Tibial artery (tissue), 4 donors: ENCODE data around the gene TRIM10.

ENCODE experiments used
- DNase-seq, 2 donors: peaks; one replicate each; pipeline ENCODE4 v3.0.0-alpha.2; 2019
- H3K27ac ChIP-seq, 2 donors: fragments of 200-600 bp; sonication (generic) in 1 of 2; 1 replicate in 1 of 2; 2 replicates in 1 of 2; pipeline ENCODE4 v1.5.1; 2018 to 2019; ENCODE audit warnings: mild to moderate bottlenecking in 1 of 2
- H3K27me3 ChIP-seq, 2 donors: fragments of 200-600 bp; sonication (generic) in 1 of 2; one replicate each; pipeline versions ENCODE4 v1.5.1 to v1.6.0; 2016 to 2019
- H3K36me3 ChIP-seq, 3 donors: fragments of 200-600 bp; sonication (generic) in 2 of 3; one replicate each; pipeline ENCODE4 v1.5.1; 2016 to 2019; ENCODE audit warnings: mild to moderate bottlenecking in 2 of 3
- H3K4me1 ChIP-seq, 4 donors: fragments of 200-600 bp; sonication (generic) in 2 of 4; 1 replicate in 3 of 4; 2 replicates in 1 of 4; pipeline ENCODE4 v1.5.1; 2016 to 2019
- H3K4me3 ChIP-seq, 2 donors: fragments of 200-600 bp; sonication (generic) in 1 of 2; 1 replicate in 1 of 2; 2 replicates in 1 of 2; pipeline ENCODE4 v1.5.1; 2018 to 2019; ENCODE audit warnings: mild to moderate bottlenecking in 2 of 2
- H3K9me3 ChIP-seq, 3 donors: fragments of 200-600 bp; sonication (generic) in 1 of 3; one replicate each; pipeline ENCODE4 v1.5.1; 2016 to 2019
- intact Hi-C: fragments of 100-400 bp; cut with DNase I; formaldehyde crosslinking; loops from one replicate; pipeline ENCODE4 v1.15.0; 2023; ENCODE audit warnings: low total_unique reads
- TF ChIP-seq, protein P1 (sequence below), 2 experiments: fragments of 200-600 bp in 1 of 2; fragments of 450-650 bp in 1 of 2; IDR thresholded peaks; one replicate each; pipeline ENCODE4 v1.5.1; 2017 to 2019; ENCODE audit warnings: antibody characterized with exemption in 2 of 2, mild to moderate bottlenecking in 1 of 2, moderate library complexity in 1 of 2

Gene TRIM10

DNA sequence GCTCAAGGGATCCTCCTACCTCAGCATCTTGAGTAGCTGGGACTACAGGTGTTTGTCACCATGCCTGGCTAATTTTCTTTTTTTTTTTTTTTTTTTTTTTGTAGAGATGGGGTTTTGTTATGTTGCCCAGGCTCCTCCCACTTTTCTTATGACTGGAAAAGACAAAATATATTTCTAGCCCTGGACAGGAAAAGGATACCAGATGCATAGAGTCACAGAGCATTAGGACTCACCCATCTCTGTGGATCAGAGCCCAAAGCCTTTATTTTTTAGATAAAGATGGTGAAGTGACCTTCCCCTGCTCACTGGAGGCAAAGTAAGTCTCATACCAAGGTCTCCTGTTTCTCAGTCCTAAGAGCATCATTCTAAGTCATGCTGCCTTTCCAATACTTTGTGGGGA, 3.4 kb downstream of the TRIM10 start:
- peaks cover 0 to 29% of the 10 kb centered on the region in 2 donors for H3K27me3 ChIP-seq
- peaks cover 0 to 5% (median 2%) of the 10 kb centered on the region in 4 donors for H3K4me1 ChIP-seq
- intact Hi-C loops: no loop called here
- H3K9me3 ChIP-seq: no peaks in the 10 kb centered on the region
- H3K36me3 ChIP-seq: no peaks in the 10 kb centered on the region
- no peak overlapping the region for H3K27ac ChIP-seq
- H3K4me3 ChIP-seq: no peak overlapping the region
- TF ChIP-seq, protein P1, sequence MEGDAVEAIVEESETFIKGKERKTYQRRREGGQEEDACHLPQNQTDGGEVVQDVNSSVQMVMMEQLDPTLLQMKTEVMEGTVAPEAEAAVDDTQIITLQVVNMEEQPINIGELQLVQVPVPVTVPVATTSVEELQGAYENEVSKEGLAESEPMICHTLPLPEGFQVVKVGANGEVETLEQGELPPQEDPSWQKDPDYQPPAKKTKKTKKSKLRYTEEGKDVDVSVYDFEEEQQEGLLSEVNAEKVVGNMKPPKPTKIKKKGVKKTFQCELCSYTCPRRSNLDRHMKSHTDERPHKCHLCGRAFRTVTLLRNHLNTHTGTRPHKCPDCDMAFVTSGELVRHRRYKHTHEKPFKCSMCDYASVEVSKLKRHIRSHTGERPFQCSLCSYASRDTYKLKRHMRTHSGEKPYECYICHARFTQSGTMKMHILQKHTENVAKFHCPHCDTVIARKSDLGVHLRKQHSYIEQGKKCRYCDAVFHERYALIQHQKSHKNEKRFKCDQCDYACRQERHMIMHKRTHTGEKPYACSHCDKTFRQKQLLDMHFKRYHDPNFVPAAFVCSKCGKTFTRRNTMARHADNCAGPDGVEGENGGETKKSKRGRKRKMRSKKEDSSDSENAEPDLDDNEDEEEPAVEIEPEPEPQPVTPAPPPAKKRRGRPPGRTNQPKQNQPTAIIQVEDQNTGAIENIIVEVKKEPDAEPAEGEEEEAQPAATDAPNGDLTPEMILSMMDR (IDR thresholded peaks at IDR 0.05): no peak
- no peak for DNase-seq

DNA sequence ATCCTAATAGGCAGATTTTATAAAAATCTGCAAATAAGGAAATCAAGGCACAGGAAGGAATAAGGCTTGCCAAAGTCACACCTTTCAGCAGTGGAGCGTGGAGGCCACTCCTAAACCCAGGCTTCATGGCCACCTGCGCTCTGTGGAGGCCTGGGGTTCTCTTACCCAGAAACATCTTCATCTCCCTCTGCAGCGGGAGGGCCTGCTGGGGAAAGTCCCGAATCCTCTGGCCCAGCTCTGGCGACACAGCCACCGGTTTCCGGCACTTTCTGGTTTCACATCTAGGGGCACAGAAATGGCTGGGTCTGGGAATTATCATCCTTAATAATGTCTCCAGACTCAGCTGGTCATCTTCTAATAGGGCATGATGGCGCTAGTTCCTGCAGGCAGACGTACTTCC, 4.2 kb downstream of the TRIM10 start:
- intact Hi-C loops: no loop called here
- DNase-seq: no peak
- H3K4me3 ChIP-seq: no peak overlapping the region
- H3K4me1 ChIP-seq: peaks cover 0 to 5% (median 2%) of the 10 kb centered on the region in 4 donors
- H3K27me3 ChIP-seq: peaks cover 0 to 29% of the 10 kb centered on the region in 2 donors
- no peaks in the 10 kb centered on the region for H3K9me3 ChIP-seq
- TF ChIP-seq, protein P1 (IDR thresholded peaks at IDR 0.05): no peak
- H3K36me3 ChIP-seq: no peaks in the 10 kb centered on the region
- H3K27ac ChIP-seq: no peak overlapping the region

DNA sequence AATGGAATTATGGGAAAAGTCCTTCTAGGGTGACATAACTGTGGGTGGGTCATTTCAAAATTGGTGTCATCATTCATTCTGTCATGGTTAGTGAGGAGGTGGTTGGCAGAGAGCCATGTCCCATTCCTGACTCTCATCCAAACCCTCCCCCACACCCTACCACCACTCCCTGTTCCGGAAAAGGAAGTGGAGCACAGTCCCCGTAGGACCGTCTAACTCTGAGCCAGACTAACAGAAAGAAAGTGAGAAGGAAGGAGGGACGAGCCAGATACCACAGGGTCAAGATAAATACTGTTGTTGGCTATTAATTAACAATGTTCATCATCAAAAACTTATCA, 4.8 kb downstream of the TRIM10 start:
- H3K27ac ChIP-seq: no peak overlapping the region
- no peaks in the 10 kb centered on the region for H3K36me3 ChIP-seq
- H3K4me1 ChIP-seq: peaks cover 0 to 5% (median 2%) of the 10 kb centered on the region in 4 donors
- intact Hi-C loops: no loop called here
- DNase-seq: peak in 1 of 2 donors; percentile 54
- H3K4me3 ChIP-seq: no peak overlapping the region
- TF ChIP-seq, protein P1 (IDR thresholded peaks at IDR 0.05): no peak
- no peaks in the 10 kb centered on the region for H3K9me3 ChIP-seq
- H3K27me3 ChIP-seq: peaks cover 0 to 29% of the 10 kb centered on the region in 2 donors

DNA sequence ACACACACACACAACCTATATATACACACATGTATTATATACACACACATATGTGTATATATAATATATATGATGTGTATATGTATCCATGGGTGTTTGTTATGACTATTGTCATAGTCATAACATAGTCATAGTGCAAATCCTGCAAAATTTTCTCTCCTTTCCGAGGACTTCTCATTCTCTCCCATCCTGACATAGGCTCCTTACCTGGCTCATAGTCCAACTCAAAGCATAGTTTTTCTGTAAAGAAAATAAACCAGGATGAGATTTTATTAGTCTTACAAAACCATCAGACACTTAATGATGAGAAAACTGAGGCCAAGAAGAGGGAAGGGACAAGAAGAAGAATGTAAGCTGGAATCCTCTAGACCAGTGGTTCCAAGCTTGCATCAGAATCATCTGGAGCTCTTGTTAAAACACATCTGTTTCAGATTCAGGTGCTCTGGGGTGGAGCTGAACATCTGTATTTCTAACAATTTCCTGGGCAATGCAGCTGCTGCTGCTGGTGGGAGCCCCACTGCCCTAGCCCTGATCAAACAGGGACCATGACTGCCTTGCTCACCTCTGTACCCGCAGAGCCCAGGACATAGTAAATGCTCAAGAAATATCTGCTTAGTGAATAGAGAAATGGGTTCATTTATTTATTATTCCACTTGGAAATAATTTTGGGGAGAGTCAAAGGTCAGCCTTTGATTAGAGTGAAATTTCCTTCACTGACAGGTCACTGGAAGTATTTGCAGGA, 5.3 kb downstream of the TRIM10 start:
- DNase-seq: no peak
- no peak overlapping the region for H3K4me3 ChIP-seq
- H3K27ac ChIP-seq: no peak overlapping the region
- H3K27me3 ChIP-seq: peaks cover 0 to 26% of the 10 kb centered on the region in 2 donors
- TF ChIP-seq, protein P1 (IDR thresholded peaks at IDR 0.05): no peak
- intact Hi-C loops: no loop called here
- no peaks in the 10 kb centered on the region for H3K36me3 ChIP-seq
- no peaks in the 10 kb centered on the region for H3K9me3 ChIP-seq
- H3K4me1 ChIP-seq: peaks cover 0 to 5% (median 2%) of the 10 kb centered on the region in 4 donors

DNA sequence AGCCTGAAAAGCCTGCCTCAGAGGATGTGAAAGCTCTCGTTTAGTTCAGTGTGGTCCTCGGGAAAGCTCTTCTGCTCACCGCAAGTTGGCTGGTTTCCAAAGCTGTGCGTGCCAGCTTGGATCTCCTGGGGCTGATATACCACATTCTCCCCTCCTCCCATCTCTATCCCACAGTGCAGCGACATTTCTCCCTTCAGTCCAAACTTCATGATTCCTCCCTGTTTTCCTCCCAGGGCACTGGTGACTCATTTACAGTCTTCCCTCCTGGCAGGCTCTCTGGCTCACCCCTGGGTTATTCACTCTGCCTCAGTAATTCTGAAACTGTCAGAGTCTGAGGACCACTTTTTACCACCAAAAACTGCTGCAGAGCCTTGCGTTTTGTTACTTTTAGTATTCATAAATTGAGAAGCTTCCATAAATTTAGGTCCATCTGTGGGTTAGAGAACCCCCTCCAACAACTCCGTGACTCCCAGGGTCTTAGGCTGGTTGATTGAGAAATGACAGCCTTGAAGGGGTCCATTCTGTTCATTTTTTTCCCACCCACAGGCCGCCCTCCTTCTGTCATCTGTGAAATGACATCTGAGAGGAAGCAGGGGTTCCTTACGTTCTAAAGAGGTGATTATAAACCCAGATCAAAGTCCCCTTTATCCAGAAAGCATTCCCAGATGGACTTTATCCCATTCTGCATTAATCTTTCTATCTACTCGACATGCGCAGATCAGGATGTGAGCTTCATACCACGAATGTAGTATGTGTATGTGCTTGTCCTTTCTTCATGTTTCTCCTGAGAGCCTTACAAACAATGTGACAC, 6.1 kb downstream of the TRIM10 start:
- Histone ChIP-seq H3K9me3 (no peaks in the 10 kb centered on the region), H3K36me3 (no peaks in the 10 kb centered on the region), H3K27me3 (peaks cover 0 to 25% of the 10 kb centered on the region in 2 donors), H3K27ac (no peak overlapping the region), H3K4me1 (peaks cover 0 to 5% (median 2%) of the 10 kb centered on the region in 4 donors), H3K4me3 (no peak overlapping the region)
- DNase-seq: no peak
- intact Hi-C loops: no loop called here
- TF ChIP-seq, protein P1 (IDR thresholded peaks at IDR 0.05): no peak
